ENCODE data around the gene PLCH1.

The PLCH1 gene

GRCh38 chr3:155370764-155371503 is 373.9 kb downstream of the PLCH1 start:
- no peak for DNase-seq (ENCODE audit: low read depth)

GRCh38 chr3:155370198-155370597 is 374.7 kb downstream of the PLCH1 start:
- DNase-seq (ENCODE audit: low read depth): no peak

GRCh38 chr3:155369735-155370134 is 375.1 kb downstream of the PLCH1 start:
- no peak for DNase-seq (ENCODE audit: low read depth)

- no peak for DNase-seq (ENCODE audit: low read depth)
Measured at GRCh38 chr3:155369244-155369643, 375.6 kb downstream of the PLCH1 start.

- DNase-seq (ENCODE audit: low read depth): no peak
Measured at GRCh38 chr3:155368786-155369185, 376.1 kb downstream of the PLCH1 start.

- DNase-seq (ENCODE audit: low read depth): no peak
Measured at GRCh38 chr3:155367506-155367905, 377.4 kb downstream of the PLCH1 start.

- DNase-seq (ENCODE audit: low read depth): no peak
Measured at GRCh38 chr3:155365178-155365783, 379.6 kb downstream of the PLCH1 start.

GRCh38 chr3:155364492-155364891 is 380.4 kb downstream of the PLCH1 start:
- no peak for DNase-seq (ENCODE audit: low read depth)

- no peak for DNase-seq (ENCODE audit: low read depth)
Measured at GRCh38 chr3:155363690-155364070, 381.2 kb downstream of the PLCH1 start.

- no peak for DNase-seq (ENCODE audit: low read depth)
Measured at GRCh38 chr3:155362808-155363689, 381.8 kb downstream of the PLCH1 start.

GRCh38 chr3:155360281-155360680 is 384.6 kb downstream of the PLCH1 start:
- DNase-seq (ENCODE audit: low read depth): no peak

GRCh38 chr3:155356594-155357370 is 388.1 kb downstream of the PLCH1 start:
- no peak for DNase-seq (ENCODE audit: low read depth)

GRCh38 chr3:155354658-155355057 is 390.2 kb downstream of the PLCH1 start:
- DNase-seq (ENCODE audit: low read depth): no peak

GRCh38 chr3:155352900-155353490 is 391.9 kb downstream of the PLCH1 start:
- DNase-seq (ENCODE audit: low read depth): no peak

- DNase-seq (ENCODE audit: low read depth): no peak
Measured at GRCh38 chr3:155350571-155350970, 394.3 kb downstream of the PLCH1 start.

GRCh38 chr3:155347901-155348300 is 397.0 kb downstream of the PLCH1 start:
- no peak for DNase-seq (ENCODE audit: low read depth)

- no peak for DNase-seq (ENCODE audit: low read depth)
Measured at GRCh38 chr3:155342344-155342743, 402.5 kb downstream of the PLCH1 start.

- DNase-seq (ENCODE audit: low read depth): no peak
Measured at GRCh38 chr3:155339052-155339451, 405.8 kb downstream of the PLCH1 start.

GRCh38 chr3:155335724-155336354 is 409.0 kb downstream of the PLCH1 start:
- no peak for DNase-seq (ENCODE audit: low read depth)

- DNase-seq (ENCODE audit: low read depth): no peak
Measured at GRCh38 chr3:155334914-155335723, 409.8 kb downstream of the PLCH1 start.

Measured in activated T-cell treated with anti-CD3 and anti-CD28 coated beads for 1 hour (primary cell).